IMR-90 (cell line): ENCODE results near the gene MROH2B.

Experiments used
- CTCF ChIP-seq: conservative IDR thresholded peaks from 2 replicates; pipeline ENCODE4 v1.5.1; 2012; ENCODE audit warnings: mild to moderate bottlenecking, low read depth, low read length, improper control_type of control experiment
- ELK1 ChIP-seq: fragments of 150-350 bp; IDR thresholded peaks from 2 replicates; pipeline ENCODE4 v1.6.1; 2016; ENCODE audit warnings: low read depth, mild to moderate bottlenecking, low read length, moderate library complexity, borderline replicate concordance
- FOS ChIP-seq: fragments of 150-350 bp; IDR thresholded peaks from 2 replicates; pipeline ENCODE4 v1.6.1; 2016; ENCODE audit warnings: low read depth, low read length
- POLR2A ChIP-seq: IDR thresholded peaks from 2 replicates; pipeline ENCODE4 v1.6.1; 2012; ENCODE audit warnings: mild to moderate bottlenecking, low read depth, low read length
- RCOR1 ChIP-seq: IDR thresholded peaks from 2 replicates; pipeline ENCODE4 v1.6.1; 2012; ENCODE audit warnings: mild to moderate bottlenecking, low read length, improper control_type of control experiment; ENCODE audit not compliant: insufficient replicate concordance
- RFX5 ChIP-seq: IDR thresholded peaks from 2 replicates; pipeline ENCODE4 v1.8.0; 2012; ENCODE audit warnings: low read depth, mild to moderate bottlenecking, low read length, moderate library complexity
- SMC3 ChIP-seq: fragments of 150-350 bp; IDR thresholded peaks from 2 replicates; pipeline ENCODE4 v1.6.1; 2016; ENCODE audit warnings: low read depth, mild to moderate bottlenecking, antibody characterized with exemption, low read length, moderate library complexity
- USF2 ChIP-seq: fragments of 150-350 bp; IDR thresholded peaks from 2 replicates; pipeline ENCODE4 v1.6.1; 2017; ENCODE audit warnings: mild to moderate bottlenecking, antibody characterized with exemption, low read length, low read depth

GRCh38 chr5:41095324-41096101 lies 24.4 kb upstream of the MROH2B start:
- TF ChIP-seq CTCF (no peak), SMC3 (no peak), RFX5 (no peak), POLR2A (no peak), ELK1 (no peak), RCOR1 (no peak), FOS (peak; percentile 35; the same call in 1 of the 2 replicates), USF2 (no peak)
